BE2C (cell line): ENCODE data around the gene RGMA.

ENCODE experiments used
- DNase-seq: peaks from one replicate; pipeline ENCODE4 v3.0.0-alpha.2; 2020
- H3K27me3 ChIP-seq: fragments of 250-450 bp; sonication (Bioruptor Pico); 2 replicates; pipeline ENCODE4 v1.5.1; 2020; ENCODE audit warnings: mild to moderate bottlenecking
- H3K36me3 ChIP-seq: fragments of 250-450 bp; sonication (Bioruptor Pico); 2 replicates; pipeline ENCODE4 v1.5.1; 2020; ENCODE audit warnings: mild to moderate bottlenecking
- H3K4me1 ChIP-seq: fragments of 250-450 bp; sonication (Bioruptor Pico); 2 replicates; pipeline ENCODE4 v1.5.1; 2020
- H3K4me3 ChIP-seq: 2 replicates; pipeline ENCODE4 v1.5.1; 2011; ENCODE audit warnings: low read depth, low read length
- H3K9me3 ChIP-seq: fragments of 250-450 bp; sonication (Bioruptor Pico); 2 replicates; pipeline ENCODE4 v1.5.1; 2020
- CTCF ChIP-seq: IDR thresholded peaks from 2 replicates; pipeline ENCODE4 v1.5.1; 2012; ENCODE audit warnings: mild to moderate bottlenecking, low read depth, low read length

RGMA gene

GRCh38 chr15:93129702-93130488 is 40.9 kb upstream of the RGMA start:
- H3K27me3 ChIP-seq = no peaks in the 10 kb centered on the region
- TF ChIP-seq CTCF = no peak
- no peaks in the 10 kb centered on the region for H3K9me3 ChIP-seq
- DNase-seq = no peak
- no peaks in the 10 kb centered on the region for H3K4me1 ChIP-seq
- no peak overlapping the region; the same call in 1 of the 2 replicates for H3K4me3 ChIP-seq
- no peaks in the 10 kb centered on the region for H3K36me3 ChIP-seq

GRCh38 chr15:93127286-93127685 is 38.3 kb upstream of the RGMA start:
- Histone ChIP-seq H3K4me1 (no peaks in the 10 kb centered on the region), H3K36me3 (no peaks in the 10 kb centered on the region), H3K4me3 (no peak overlapping the region), H3K27me3 (no peaks in the 10 kb centered on the region), H3K9me3 (no peaks in the 10 kb centered on the region)
- no peak for DNase-seq
- no peak for TF ChIP-seq CTCF

- Histone ChIP-seq H3K36me3 (no peaks in the 10 kb centered on the region), H3K4me1 (no peaks in the 10 kb centered on the region), H3K4me3 (no peak overlapping the region), H3K9me3 (no peaks in the 10 kb centered on the region), H3K27me3 (no peaks in the 10 kb centered on the region)
- no peak for DNase-seq
- no peak for TF ChIP-seq CTCF
Observed at GRCh38 chr15:93126599-93126998, 37.6 kb upstream of the RGMA start.

- Histone ChIP-seq H3K27me3 (no peaks in the 10 kb centered on the region), H3K36me3 (no peaks in the 10 kb centered on the region), H3K4me3 (no peak overlapping the region), H3K9me3 (no peaks in the 10 kb centered on the region), H3K4me1 (no peaks in the 10 kb centered on the region)
- TF ChIP-seq CTCF = no peak
- DNase-seq = no peak
Observed at GRCh38 chr15:93126148-93126547, 37.1 kb upstream of the RGMA start.

GRCh38 chr15:93124126-93124525 is 35.1 kb upstream of the RGMA start:
- no peak overlapping the region for H3K4me3 ChIP-seq
- no peak for DNase-seq
- H3K9me3 ChIP-seq = no peaks in the 10 kb centered on the region
- H3K4me1 ChIP-seq = no peaks in the 10 kb centered on the region; the same call in 1 of the 2 replicates
- no peaks in the 10 kb centered on the region for H3K27me3 ChIP-seq
- no peaks in the 10 kb centered on the region for H3K36me3 ChIP-seq
- TF ChIP-seq CTCF = no peak
